NCI-H2107 treated with DMSO at 0.1 percent for 48 hours (cell line): ENCODE measurements around the gene HOXD8.

Experiments used
- DNase-seq: peaks from one replicate; lab custom pipeline; 2025; ENCODE audit not compliant: unreplicated experiment; lab: John Stamatoyannopoulos, UW

Gene HOXD8

DNA sequence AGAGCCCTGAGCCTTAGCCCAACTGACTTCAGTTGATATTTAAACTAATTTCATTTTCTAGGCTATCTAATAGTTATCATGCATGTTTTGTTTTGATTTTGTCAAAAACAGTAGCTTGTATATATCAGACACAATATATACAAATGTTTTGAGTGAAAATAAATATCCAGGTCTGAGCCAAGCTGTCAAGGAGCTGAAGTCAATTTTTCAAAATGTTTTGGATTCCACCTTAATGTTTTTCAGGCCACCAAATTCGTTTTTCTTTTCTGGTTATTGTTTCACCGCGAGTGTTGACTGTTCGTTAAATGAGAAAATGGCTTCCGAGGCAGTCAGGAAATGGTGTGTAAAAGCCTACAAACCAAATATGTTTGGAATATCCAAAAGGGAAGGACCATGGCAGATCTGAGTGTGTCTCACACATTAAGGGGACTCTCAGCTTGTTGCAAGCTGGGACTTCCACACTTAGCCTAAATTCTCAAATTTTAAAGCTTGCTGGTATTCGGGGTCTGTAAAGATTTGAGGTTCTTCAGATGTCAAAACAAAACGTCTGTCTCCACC lies 27.1 kb upstream of the HOXD8 start:
- no peak for DNase-seq

DNA sequence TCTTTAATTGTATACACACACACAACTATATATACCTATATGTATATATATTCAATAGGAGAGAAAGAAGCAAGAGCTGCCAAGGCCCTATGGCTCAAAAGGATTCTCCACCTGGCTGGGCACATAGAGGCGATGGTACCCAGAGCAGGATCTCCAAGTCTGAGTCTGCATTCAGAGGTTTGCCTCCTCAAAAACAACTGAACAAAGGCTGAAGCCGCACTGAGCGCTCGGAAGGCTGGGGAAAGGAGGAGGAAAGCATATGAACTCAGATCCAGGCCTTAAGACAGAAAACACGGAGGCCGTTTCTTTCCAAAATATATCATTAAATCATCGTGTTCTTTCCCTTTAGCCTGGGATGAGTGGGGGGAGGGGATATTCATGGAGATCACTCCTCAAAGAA lies 26.3 kb upstream of the HOXD8 start:
- no peak for DNase-seq

DNA sequence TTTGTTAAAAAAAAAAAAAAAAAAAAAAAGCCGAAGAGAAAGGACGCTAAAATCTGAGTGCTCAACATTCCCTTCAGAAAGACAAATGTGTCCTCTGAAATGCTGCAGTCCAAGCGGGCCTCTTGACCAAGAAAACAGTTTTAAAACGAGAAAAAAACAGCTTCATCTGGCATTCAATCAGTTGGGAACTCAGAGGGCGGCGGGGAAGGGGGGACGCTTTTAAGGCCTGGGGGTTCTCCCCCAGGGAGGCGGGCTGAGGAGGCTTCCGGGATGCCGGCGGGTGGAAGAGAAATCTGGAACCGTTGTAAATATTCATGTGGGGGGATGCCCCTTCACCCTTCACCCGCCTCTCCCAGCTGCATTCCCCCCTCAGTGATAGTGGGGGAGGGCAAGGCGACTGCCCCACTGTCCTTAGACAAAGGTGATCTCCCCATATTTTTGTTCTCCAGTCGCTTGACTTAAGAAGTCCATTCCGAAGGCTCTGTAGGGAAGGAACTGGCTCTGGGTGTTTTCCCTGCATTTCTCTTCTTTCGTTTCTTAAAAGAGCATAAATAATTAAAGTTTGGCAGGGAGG lies 25.7 kb upstream of the HOXD8 start:
- no peak for DNase-seq

DNA sequence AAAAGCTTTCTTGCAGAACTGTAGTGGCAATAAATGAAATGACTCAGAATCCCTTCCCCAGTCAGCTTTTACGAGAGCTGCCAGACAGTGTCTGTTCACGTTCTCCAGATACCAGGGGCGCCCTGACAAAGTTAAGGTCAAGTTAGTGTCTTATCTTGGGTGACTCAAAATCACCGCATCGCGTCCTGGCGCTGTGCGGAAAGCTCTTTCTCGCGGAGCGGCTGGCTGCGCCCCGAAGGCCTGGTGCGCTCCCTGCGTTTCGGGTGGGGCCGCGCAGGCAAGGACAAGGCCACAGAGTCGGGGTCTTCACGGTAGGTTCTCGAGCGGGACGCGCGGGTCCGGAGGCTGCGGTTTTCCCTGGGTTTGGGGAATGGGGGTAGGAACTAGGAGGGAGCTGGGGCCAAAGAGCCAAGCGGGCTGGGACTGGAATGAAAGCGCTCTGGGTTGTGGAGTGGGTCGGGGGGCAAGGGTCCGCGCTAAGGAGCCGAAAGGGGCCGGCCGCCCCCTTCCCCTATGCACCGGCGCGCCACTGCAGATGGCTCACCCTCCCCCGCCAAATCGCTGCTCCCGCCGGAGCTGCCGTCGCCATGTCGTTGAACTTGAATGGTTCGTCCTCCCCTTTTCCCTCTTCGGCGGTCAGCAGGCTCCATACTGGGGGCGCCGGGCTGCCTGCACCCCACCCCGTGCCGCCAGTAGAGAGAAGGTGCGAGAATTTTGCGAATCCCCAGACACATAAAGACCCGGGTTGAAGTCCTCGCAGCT lies 25.0 kb upstream of the HOXD8 start:
- no peak for DNase-seq

DNA sequence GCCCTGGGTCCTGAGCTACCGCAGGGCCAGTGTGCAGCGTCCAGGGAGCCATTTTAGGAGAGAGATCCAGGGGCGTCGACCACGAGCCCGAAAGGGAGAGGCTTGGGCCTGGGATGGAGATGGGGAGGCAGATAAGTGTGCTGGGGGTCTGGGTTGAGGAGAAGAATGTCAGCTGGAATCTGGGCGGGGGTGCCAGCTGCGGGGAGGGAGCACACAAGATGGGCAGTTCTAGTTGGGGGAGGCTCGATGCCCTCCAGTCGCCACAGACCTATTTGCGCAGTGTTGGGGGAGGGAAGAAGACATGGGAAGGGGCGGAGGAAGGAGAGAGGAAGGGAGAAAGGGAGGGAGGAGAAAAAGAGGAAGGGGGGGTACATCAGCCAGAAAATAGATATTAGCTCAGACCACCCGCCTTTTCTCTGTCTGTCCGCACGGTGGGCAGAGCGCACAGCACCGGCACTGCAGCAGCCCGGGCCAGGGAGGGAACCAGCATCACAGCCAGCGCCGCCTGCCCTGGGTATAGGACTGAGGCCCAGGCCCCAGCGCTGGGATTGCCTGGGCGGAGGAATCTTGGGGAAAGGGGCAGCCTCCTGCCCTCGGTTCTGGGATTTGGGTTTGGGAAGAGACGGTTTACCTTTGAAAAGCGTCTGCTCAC lies 24.3 kb upstream of the HOXD8 start:
- no peak for DNase-seq

DNA sequence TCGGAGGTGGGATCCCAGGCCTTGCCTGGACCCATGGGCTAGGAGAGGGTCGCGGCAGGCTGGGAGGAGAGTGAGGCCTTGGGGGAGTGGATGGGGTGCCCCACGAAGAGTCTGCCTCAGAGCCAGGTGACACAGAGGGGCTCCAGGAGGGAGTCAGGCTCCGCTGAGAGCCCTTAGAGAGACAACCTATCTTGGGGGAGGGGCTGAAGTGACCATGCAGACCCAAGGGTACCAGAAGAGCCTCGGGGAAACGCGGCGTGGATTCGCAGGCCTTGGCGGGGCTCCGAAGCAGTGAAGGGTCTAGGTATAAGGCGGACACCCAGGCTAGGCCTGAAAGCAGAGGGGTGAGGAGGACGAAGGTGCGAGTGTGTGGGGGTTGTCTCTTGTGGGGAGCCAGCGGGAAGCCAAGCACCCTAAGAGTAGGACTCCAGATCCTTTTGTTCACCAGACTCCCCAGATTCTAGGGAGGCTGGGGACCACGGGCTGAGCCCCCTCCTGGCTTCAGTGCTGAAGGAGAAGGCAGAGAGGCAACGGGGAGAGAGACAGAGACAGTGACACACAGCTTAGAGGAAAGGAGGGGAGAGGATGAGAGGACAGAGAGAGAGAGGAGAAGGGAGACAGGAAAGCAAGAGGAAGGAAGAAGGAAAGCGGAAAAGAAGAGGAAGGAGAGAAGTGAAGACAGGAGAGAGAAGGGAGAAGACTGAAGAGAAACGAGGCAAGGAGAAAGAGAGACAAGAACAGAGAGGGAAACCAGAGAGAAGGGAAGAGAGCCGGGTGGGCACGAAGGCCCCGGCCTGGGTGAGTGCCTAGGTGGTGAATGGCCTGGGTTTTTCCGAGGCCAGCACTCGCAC lies 23.6 kb upstream of the HOXD8 start:
- no peak for DNase-seq

DNA sequence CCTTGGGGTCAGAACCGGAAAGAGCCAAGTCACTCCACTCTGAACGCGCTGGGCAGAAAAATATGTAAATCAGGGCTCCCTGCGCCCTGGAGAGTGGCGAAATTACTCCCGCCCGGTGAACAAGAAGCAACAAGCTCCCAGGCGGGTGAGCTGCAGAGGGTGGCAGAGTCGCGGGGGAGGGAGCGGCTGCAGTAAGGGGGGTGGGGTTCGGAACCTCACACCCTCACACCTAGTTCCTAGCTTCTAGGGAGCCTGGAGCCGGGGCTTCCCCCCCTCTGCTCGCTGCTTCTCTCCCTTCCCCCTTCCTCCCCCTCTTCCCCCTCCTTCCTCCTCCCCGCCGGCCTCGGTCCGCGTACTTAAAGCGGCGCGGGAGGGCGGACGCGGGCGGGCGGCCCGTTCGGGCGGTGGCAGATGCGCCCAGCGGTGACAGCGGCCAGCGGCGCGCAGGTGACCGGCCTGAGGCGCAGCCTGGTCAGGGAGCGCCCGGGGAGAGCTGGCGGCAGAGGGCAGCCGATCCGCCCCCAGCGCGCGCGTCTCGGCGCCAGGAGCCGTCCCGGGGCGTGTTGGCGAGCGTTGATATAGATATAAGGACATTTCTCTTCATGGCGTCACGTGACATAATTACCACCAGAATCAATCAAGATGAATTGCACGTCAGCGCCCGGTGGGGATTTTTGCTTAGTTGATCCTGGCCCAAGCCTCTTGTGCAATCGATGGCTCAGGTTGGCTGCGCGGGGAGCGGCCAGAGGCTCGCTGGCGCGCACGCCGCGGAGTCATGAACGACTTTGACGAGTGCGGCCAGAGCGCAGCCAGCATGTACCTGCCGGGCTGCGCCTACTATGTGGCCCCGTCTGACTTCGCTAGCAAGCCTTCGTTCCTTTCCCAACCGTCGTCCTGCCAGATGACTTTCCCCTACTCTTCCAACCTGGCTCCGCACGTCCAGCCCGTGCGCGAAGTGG lies 22.6 kb upstream of the HOXD8 start, which contains the start of gene HOXD11:
Gene HOXD11, plus strand, starts transcription at position 700 of the 959 bp plus-strand sequence. Its CDS starts 76 bp downstream, at position 776.
- no peak for DNase-seq

DNA sequence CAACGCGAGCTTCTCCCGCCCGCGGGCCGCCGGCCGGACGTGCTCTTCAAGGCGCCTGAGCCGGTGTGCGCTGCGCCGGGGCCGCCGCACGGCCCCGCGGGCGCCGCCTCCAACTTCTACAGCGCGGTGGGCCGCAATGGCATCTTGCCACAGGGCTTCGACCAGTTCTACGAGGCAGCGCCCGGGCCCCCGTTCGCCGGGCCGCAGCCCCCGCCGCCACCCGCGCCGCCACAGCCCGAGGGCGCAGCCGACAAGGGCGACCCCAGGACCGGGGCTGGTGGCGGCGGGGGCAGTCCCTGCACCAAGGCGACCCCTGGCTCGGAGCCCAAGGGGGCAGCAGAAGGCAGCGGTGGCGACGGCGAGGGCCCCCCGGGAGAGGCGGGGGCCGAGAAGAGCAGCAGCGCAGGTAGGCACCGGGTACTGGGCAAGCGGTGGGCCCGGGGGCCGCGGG lies 21.7 kb upstream of the HOXD8 start:
- DNase-seq = no peak

DNA sequence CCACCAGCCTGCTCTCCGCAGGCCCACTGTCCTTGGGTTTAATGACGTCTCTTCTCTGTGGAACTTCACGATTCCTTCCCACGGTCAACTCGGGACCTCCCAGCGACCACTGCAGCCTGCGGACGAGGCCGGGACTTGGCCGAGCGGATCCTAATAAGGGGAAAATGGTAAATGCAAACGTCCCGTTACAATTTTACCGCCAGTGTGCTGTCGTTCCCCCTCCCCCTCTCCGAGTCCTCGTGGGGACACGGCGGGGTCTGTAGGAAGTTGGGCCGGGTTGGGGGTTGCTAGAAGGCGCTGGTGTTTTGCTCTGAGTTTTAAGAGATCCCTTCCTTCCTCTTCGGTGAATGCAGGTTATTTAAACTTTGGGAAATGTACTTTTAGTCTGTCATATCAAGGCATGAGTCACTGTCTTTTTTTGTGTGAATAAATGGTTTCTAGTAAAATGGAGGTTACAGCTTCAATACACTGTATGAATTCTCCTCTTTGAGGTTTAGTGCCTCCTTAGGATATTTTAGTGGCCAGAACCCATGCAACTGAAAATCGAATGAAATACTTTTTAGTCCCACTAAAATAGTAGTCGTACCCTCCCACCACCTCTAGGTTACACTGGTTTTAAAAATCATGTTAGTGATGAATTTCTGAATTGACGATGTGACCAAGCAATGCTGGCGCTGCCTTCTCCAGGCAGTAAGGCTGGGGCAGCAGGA lies 20.2 kb upstream of the HOXD8 start:
- no peak for DNase-seq

DNA sequence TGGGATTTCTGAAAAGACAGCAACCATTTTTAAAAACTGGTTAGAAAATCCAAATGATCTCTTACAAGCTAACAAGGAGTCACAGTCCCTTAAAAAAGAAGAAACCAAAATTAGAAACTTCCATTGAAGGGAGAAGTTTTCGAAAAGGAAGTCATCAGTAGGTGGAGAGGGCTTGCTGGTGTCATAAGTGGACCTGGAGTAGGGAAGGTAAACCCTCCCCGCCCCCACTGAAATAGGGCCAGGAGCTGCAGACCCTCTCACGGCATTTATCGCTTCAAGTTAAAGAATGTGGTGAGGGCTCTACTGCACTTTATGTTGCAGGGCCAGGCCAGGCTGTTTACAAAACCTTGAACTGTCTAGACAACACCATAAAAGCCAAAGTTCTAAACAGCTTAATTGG lies 19.6 kb upstream of the HOXD8 start:
- DNase-seq = no peak

DNA sequence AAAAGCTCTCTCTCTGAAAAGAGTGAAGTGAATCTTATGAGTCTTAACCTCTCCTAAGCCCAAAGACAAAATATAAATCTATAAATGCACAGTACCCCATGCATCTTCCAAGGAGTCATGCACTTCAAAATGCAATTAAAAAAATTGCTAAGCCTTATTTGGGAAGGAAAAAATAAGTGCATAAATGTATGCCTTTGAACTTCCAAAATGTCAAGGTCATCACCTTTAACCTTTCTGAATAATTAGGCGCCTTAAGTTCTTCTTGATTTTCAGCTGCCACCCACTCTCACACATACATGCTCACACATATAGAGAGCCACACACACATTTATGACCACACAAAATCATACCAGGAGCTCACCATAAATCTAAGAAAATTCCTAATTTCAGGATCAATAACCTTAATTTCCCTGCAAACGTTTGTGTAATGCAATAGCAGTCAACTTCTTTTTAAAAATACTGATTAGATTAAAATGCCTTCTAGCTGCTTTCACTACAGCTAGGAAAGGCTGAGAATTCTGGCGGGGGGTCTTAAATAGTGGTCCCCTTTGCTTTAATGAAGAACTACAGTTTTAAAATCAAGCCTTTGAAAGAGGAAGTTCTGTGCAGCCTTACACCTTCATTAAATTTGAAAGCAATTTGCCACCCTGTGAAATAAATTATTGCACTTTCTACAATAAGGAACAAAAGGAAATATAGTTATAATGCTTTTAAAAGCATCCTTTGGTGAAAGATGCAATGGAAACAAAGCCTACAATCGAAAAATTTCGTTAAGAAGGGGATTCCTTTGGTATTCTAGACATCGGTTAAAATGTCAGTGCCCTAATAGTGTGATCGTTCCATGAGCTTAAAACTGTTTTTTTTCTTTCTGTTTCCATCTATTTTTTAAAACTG lies 18.8 kb upstream of the HOXD8 start:
- DNase-seq = no peak

DNA sequence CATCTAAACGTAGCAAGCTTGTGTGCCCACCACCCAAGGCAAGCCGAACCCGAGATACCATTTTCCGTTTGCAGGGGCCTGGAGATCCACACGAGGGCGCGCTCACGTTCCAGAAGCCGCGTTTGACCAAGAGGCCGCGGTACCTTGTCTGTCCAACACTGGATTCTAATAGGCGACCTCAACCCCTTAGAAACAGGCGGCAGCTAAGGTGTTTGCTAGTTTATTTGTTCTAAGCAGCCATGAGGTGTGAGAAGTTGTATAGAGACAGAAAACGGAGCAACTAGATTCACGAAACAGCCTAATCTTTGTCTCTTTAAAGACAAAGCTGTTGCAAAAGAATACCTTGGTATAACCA lies 18.2 kb upstream of the HOXD8 start:
- no peak for DNase-seq

DNA sequence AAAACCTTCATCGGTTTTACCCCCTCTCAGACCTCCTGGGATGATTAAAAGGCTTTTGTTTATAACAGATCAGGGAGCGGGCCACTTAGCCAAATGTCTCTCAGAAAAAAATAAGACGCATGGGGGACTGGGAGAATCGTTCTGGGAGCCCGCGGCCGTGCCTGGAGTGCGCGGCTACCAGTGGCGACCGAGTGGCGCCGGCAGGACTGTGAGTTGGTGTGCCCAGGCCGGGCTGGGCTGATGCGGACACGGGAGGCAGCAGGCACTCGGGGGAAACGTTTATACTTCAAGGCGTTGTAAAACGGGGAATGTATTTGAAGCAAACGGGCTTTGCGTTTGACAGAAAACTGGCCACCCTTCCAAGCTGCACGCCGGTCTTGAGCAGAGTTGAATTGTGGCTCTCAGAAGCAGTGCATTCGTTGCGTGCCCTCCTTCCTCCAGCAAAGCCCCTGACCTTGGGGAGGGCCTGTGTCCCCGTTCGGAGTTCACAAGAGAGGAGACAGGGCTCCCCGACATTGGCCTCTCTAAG lies 17.6 kb upstream of the HOXD8 start:
- DNase-seq = no peak

DNA sequence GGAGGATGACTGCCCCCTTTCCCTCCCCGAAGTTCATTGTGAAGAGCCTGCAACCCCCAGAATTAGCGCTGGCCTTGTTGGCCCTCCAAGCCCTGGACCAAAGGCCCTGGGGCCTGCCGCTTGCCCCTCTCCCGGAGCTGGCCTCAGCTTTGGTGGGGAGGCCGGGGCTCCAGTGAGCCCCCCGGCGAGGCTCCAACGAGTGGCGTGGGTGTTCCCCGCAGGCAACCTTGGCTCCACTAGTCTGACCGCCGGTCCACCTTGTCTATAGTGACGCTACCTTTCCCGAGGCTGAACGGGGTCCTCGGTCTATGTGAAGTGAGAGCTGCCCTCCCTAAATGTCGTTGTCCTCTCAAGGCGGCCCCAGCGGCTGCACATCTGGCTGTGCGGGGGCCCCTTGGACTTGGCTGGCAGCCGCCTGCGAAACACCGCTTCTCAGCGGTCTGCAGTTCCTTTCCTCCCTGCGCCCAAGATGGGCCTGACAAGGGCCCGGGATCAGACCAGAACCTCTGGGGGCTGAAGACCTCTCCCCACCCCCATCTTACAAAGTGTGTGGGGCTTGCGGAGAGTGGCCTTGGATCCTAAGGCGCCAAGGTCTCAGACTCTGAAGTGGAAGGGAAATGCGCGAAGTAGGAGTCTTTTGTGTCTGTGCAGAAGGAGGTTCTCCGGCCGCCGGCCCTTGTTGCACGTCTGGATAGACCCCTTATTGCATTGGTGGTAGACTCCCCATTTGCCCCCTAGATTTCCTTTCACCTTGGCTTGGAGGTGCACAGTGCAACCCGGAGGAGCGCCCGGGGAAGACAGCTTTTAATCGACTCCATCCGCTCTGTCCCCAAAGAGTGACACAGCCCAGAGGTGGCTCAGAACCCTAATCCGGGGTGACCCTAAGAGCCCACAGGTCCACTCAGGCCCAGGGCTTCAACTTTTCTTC lies 16.9 kb upstream of the HOXD8 start:
- DNase-seq = no peak

DNA sequence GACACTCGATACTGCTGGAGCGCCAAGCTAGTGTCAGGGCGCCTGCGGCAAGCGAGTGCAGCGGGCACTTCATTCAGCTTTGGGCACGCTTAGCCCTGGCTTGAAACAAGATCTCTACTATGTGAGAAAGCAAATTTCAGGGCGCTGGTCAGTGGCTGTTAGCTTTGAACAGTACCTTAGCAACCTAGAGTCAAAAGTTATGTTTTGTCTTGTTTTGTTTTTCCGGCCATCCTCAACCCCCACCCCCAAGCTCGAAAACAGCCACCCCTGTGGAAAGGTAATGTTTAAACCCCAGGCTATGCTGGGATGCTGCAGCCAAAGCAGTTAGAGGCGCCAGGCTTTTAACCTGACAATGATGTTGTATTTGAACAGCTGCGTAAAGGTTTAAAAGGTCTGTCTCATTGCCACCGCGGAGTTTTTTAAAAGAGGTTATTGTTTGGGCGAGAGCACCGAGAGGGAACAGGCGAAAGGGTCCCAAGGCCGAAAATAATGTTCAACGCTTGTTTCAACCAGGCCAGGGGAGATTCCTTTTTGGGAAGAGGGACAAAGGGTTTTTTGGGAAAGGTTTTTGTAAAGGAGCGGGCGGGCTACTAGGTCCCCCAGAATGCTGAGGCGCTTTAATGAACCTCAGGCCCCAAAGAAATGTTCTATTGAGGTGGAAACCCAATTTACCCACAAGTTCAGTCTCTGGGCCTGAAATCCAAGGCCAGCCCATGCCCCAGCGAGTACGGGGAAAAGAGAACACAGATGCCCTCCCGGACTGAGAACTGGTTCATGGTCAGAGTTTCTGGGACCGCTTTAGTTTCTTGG lies 15.2 kb upstream of the HOXD8 start:
- DNase-seq = no peak

DNA sequence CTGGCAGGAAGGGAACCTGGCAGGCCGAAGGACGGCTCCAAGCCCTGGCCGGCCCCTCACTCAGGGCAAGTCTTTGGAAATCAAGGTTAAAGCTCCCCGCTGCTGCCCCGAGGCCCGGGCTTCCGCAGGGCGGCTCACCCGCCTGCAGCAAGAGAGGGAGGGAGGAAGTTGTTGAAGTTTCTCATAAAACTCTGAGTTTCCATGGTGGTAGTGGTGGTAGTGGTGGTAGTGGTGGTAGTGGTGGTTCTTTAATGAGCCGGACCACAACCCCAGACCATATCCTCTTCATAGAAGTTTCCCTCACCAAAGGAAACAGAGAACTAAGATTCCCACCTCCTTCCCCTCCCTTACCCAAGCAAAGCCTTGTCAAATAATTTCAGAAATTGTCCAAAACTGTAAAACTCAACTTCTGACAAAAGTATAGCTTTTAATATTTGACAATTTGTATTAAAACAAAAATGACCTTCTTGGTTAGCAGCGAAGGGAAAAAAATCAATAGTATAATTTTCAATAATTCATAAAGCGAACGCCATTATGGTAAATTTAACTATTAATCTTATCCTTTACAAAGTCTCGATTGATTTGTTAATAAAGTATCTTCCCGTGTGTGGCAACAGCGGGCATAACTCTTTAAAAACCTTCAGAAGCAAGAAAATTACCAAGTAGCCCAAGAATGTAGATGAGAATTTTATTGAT lies 14.4 kb upstream of the HOXD8 start:
- DNase-seq = no peak
